CD4-positive, CD25-positive, alpha-beta regulatory T cell (primary cell): ENCODE measurements around the gene KCNE1. TPM values are rescaled to one million over a fixed set of nuclear protein-coding genes. Genes with fewer than 3 reads are reported as not detected.

Source experiments
- ATAC-seq, 2 donors: fragments of 150-1000 bp; cut with Tn5 transposase; one replicate each; pipeline ENCODE4 v1.10.0; 2021; ENCODE audit warnings: low read depth in 2 of 2, moderate number of reproducible peaks in 2 of 2, moderate library complexity in 1 of 2
- DNase-seq, 3 donors: peaks; one replicate each; pipeline versions ENCODE4 v3.0.0 to v3.0.0-alpha.2; 2012 to 2022; ENCODE audit warnings: mixed read lengths in 1 of 3
- H3K27ac ChIP-seq: one replicate; pipeline ENCODE4 v1.7.0; 2013; ENCODE audit warnings: mild to moderate bottlenecking, low read length; ENCODE audit not compliant: insufficient read depth, poor library complexity, severe bottlenecking
- H3K27me3 ChIP-seq: one replicate; pipeline ENCODE4 v1.7.0; 2013; ENCODE audit warnings: low read length; ENCODE audit not compliant: control insufficient read depth, insufficient read depth
- H3K36me3 ChIP-seq: one replicate; pipeline ENCODE4 v1.7.0; 2013; ENCODE audit warnings: mild to moderate bottlenecking, low read length, moderate library complexity; ENCODE audit not compliant: control insufficient read depth, insufficient read depth
- H3K4me1 ChIP-seq: 2 replicates; pipeline ENCODE4 v1.7.0; 2013; ENCODE audit warnings: mild to moderate bottlenecking, low read length; ENCODE audit not compliant: insufficient read depth, control insufficient read depth, poor library complexity, severe bottlenecking
- H3K4me3 ChIP-seq: one replicate; pipeline ENCODE4 v1.7.0; 2013; ENCODE audit warnings: low read depth, mild to moderate bottlenecking, low read length, moderate library complexity
- H3K9me3 ChIP-seq, 2 experiments: 1 replicate in 1 of 2; 2 replicates in 1 of 2; pipeline ENCODE4 v1.7.0; 2013; ENCODE audit warnings: low read length in 2 of 2, mild to moderate bottlenecking in 1 of 2, moderate library complexity in 1 of 2; ENCODE audit not compliant: control insufficient read depth in 2 of 2
- H3K27ac Mint-ChIP-seq, 3 donors: one replicate each; pipeline ENCODE4 v1.8.0; 2020 to 2022; ENCODE audit warnings: mild to moderate bottlenecking in 3 of 3, mixed read lengths in 3 of 3, moderate library complexity in 2 of 3
- H3K27me3 Mint-ChIP-seq: one replicate; pipeline ENCODE4 v1.8.0; 2022; ENCODE audit warnings: mild to moderate bottlenecking, mixed read lengths
- H3K36me3 Mint-ChIP-seq: one replicate; pipeline ENCODE4 v1.8.0; 2020; ENCODE audit warnings: mixed read lengths
- H3K4me1 Mint-ChIP-seq, 4 donors: one replicate each; pipeline ENCODE4 v1.8.0; 2020 to 2022; ENCODE audit warnings: mixed read lengths in 4 of 4, mild to moderate bottlenecking in 1 of 4
- H3K4me3 Mint-ChIP-seq, 4 donors: one replicate each; pipeline ENCODE4 v1.8.0; 2020 to 2022; ENCODE audit warnings: mild to moderate bottlenecking in 4 of 4, mixed read lengths in 4 of 4, moderate library complexity in 3 of 4
- H3K9me3 Mint-ChIP-seq, 7 donors: one replicate each; pipeline ENCODE4 v1.8.0; 2020 to 2022; ENCODE audit warnings: mixed read lengths in 7 of 7, mild to moderate bottlenecking in 3 of 7, moderate library complexity in 2 of 7
- polyA plus RNA-seq, 4 donors: library from polyadenylated mRNA; unstranded; fragments of 300-500 nt; fragmentation: Illumina TruSeq; gene quantifications; one replicate each; pipeline ENCODE4 v1.2.3, GENCODE V29; 2021
- total RNA-seq: library from RNA; stranded (reverse); gene quantifications from one replicate; pipeline ENCODE4 v1.2.3, GENCODE V29; 2022

The KCNE1 gene
- total and polyA plus RNA-seq, 5 donors from 2014 or later: 0.49 TPM; not detected in 4

- no peak overlapping the region for H3K4me3 Mint-ChIP-seq
- ATAC-seq: no peak
- no peak for DNase-seq
- no peaks in the 10 kb centered on the region for H3K27me3 Mint-ChIP-seq
- peaks cover 0 to 5% (median 0%) of the 10 kb centered on the region in 4 donors for H3K4me1 Mint-ChIP-seq
- no peaks in the 10 kb centered on the region for H3K27me3 ChIP-seq
- peaks cover 22% of the 10 kb centered on the region for H3K36me3 Mint-ChIP-seq
- no peaks in the 10 kb centered on the region for H3K36me3 ChIP-seq
- no peaks in the 10 kb centered on the region for H3K4me1 ChIP-seq
- H3K27ac ChIP-seq: no peak overlapping the region
- H3K27ac Mint-ChIP-seq: no peak overlapping the region
- no peak overlapping the region for H3K4me3 ChIP-seq
- H3K9me3 Mint-ChIP-seq: peaks cover 0 to 6% (median 2%) of the 10 kb centered on the region in 7 donors
- H3K9me3 ChIP-seq: peaks cover 0 to 3% of the 10 kb centered on the region in 2 experiments
These were observed 42.2 kb upstream of the KCNE1 start for GRCh38 chr21:34554227-34554626.

DNA sequence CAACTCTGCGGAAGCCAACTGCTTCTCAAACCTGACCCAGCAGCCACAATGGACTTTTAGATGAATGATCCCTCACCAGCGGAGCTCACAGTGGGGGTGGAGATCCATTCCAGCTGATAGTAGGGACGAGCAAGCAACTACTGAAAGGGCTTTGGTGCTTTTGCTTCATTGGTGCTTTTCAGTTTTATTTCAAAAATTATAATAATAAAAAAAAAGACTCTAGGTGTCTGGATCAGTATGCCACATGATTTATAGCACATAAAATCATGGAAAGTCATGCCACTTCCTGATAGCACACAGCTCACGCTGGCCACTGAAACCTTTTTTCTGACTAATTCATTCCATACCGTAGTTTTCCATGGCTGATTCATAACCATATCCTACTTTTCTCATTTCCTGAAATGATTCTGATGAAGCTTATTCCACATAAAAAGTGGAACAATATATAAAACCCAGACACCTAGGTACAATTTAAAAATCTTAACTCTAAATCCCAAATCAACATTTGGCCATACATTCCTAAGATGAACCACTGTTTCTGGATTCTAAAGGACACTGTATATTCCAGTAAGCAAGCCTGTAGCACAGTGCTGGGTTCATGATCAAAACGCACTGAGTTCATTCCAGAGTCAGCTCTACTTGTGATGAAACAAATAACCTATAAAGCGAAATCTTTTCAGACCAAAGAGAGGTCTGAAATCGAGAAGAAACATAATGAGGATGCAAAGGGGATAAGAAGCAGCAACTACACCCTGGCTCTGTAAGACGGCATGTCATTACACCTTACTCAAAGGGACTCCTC lies 41.3 kb upstream of the KCNE1 start:
- ATAC-seq (no peak), DNase-seq (no peak)
- Mint-ChIP-seq H3K9me3 (peaks cover 0 to 6% (median 2%) of the 10 kb centered on the region in 7 donors), H3K4me1 (peaks cover 0 to 5% (median 0%) of the 10 kb centered on the region in 4 donors), H3K4me3 (no peak overlapping the region), H3K27me3 (no peaks in the 10 kb centered on the region), H3K27ac (no peak overlapping the region), H3K36me3 (peaks cover 19% of the 10 kb centered on the region)
- H3K9me3 ChIP-seq: peaks cover 0 to 3% of the 10 kb centered on the region in 2 experiments
- H3K36me3 ChIP-seq: no peaks in the 10 kb centered on the region
- no peak overlapping the region for H3K27ac ChIP-seq
- H3K27me3 ChIP-seq: no peaks in the 10 kb centered on the region
- H3K4me1 ChIP-seq: no peaks in the 10 kb centered on the region
- no peak overlapping the region for H3K4me3 ChIP-seq

GRCh38 chr21:34552360-34553098 lies 40.5 kb upstream of the KCNE1 start:
- Mint-ChIP-seq H3K27me3 (no peaks in the 10 kb centered on the region), H3K27ac (no peak overlapping the region), H3K36me3 (peaks cover 19% of the 10 kb centered on the region), H3K4me3 (no peak overlapping the region), H3K9me3 (peaks cover 0 to 6% (median 2%) of the 10 kb centered on the region in 7 donors), H3K4me1 (peaks cover 0 to 5% (median 0%) of the 10 kb centered on the region in 4 donors)
- H3K4me1 ChIP-seq: no peaks in the 10 kb centered on the region
- ATAC-seq (no peak), DNase-seq (no peak)
- H3K27me3 ChIP-seq: no peaks in the 10 kb centered on the region
- H3K4me3 ChIP-seq: no peak overlapping the region
- H3K9me3 ChIP-seq: peaks cover 0 to 3% of the 10 kb centered on the region in 2 experiments
- H3K27ac ChIP-seq: no peak overlapping the region
- H3K36me3 ChIP-seq: no peaks in the 10 kb centered on the region

DNA sequence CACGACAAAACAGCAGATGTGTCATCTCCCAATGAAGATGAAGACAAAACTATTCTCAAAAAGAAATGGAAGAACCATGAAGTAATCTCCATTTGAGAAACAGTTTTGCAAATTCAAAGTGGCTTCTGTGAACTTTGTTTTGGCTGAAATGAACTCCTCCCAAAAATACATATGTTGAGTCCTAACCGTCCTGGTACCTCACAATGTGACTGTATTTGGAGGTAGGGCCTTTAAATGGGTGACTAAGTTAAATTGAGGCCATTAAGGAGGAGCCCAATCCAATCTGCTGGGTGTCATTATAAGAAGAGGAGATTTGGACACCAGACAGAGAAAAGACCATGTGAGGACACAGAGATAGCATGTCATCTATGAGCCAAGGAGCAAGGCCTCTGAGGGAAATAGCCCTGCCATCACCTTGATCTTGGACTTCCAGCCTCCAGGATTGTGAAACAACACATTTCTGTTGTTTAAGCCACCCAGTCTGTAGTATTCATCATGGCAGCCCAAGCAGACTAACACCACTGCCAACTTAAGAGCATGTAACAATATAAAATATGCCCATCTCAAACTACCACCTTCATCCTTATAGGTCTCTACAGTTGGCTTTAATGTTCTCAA lies 38.3 kb upstream of the KCNE1 start:
- no peak for DNase-seq
- no peak for ATAC-seq
- Histone ChIP-seq H3K36me3 (no peaks in the 10 kb centered on the region), H3K9me3 (peaks cover 0 to 3% of the 10 kb centered on the region in 2 experiments), H3K27me3 (no peaks in the 10 kb centered on the region), H3K27ac (no peak overlapping the region), H3K4me3 (no peak overlapping the region), H3K4me1 (no peaks in the 10 kb centered on the region)
- Mint-ChIP-seq H3K36me3 (peaks cover 16% of the 10 kb centered on the region), H3K4me3 (no peak overlapping the region), H3K27ac (no peak overlapping the region), H3K4me1 (peaks cover 0 to 5% (median 0%) of the 10 kb centered on the region in 4 donors), H3K27me3 (no peaks in the 10 kb centered on the region), H3K9me3 (peaks cover 0 to 6% (median 2%) of the 10 kb centered on the region in 7 donors)

- H3K4me1 Mint-ChIP-seq: peaks cover 0 to 5% (median 0%) of the 10 kb centered on the region in 4 donors
- Histone ChIP-seq H3K4me1 (no peaks in the 10 kb centered on the region), H3K9me3 (no peaks in the 10 kb centered on the region), H3K36me3 (no peaks in the 10 kb centered on the region), H3K4me3 (no peak overlapping the region), H3K27ac (no peak overlapping the region), H3K27me3 (no peaks in the 10 kb centered on the region)
- no peak overlapping the region for H3K27ac Mint-ChIP-seq
- ATAC-seq: no peak
- DNase-seq: no peak
- no peak overlapping the region for H3K4me3 Mint-ChIP-seq
- peaks cover 0 to 4% (median 0%) of the 10 kb centered on the region in 7 donors for H3K9me3 Mint-ChIP-seq
- peaks cover 12% of the 10 kb centered on the region for H3K36me3 Mint-ChIP-seq
- no peaks in the 10 kb centered on the region for H3K27me3 Mint-ChIP-seq
These were observed 36.9 kb upstream of the KCNE1 start for GRCh38 chr21:34548781-34549376.

DNA sequence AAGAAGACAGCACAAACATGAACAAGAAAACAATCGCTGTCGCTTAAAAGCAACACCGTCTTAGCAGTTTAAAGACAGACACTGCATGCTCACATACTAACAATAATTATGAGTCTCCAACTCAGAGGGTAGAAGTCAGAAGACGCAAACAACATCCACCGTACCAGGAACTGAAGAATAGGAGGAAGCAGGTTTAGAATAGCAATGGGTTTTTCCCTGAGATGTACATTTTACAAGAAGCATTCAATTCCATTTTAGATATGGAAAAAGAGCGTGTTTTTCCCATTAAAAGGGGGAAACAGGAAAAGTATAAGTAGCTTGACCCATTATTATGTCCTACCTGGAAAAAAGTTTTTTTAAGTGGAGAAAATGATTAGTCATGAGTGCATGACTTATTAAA lies 34.5 kb upstream of the KCNE1 start:
- Mint-ChIP-seq H3K27me3 (no peaks in the 10 kb centered on the region), H3K4me3 (no peak overlapping the region), H3K9me3 (peaks cover 0 to 3% (median 0%) of the 10 kb centered on the region in 7 donors), H3K36me3 (peaks cover 14% of the 10 kb centered on the region), H3K4me1 (no peaks in the 10 kb centered on the region), H3K27ac (no peak overlapping the region)
- no peak overlapping the region for H3K27ac ChIP-seq
- H3K9me3 ChIP-seq: no peaks in the 10 kb centered on the region
- no peak overlapping the region for H3K4me3 ChIP-seq
- DNase-seq (no peak), ATAC-seq (no peak)
- no peaks in the 10 kb centered on the region for H3K27me3 ChIP-seq
- no peaks in the 10 kb centered on the region for H3K36me3 ChIP-seq
- no peaks in the 10 kb centered on the region for H3K4me1 ChIP-seq

DNA sequence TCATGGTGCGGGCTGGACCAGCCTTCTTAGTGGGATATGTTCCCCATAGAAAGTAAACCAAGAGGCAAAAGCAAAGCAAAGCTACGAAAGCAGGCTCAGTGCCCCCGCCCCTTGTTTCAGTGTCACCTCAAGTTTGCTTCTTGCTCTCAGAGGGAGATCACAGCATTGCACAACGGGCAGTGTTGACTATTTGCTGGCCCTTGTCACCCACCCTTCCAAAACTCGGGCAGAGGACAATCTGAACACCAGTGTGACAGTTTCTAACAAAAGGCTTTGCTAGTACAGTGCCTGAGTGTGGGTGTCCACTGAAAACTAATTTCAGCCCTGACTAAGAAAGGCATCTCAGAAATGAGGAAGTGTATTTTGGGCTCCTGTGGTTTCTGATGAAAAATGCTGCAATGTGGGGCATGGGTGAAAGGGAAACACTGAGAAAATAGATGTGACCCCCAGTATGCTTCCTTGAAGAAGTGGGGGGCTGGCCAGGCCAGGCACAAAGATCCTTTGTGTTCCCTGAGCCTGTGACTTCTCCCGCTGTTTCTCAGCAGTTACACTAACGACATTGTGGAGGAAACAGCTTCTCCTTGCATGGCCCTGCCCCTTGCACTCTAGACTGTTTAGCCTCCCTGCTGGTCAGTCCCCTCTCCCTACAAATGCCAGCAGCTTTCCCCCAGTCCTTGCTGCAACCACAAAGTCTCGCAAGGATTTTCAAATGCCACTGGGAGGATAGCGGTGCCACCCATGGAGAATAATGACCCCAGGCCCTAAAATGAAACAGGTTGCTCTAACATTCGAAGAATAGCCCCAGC lies 33.3 kb upstream of the KCNE1 start:
- H3K27ac Mint-ChIP-seq: no peak overlapping the region
- H3K9me3 Mint-ChIP-seq: peaks cover 0 to 3% (median 0%) of the 10 kb centered on the region in 7 donors
- no peak overlapping the region for H3K4me3 ChIP-seq
- no peaks in the 10 kb centered on the region for H3K27me3 ChIP-seq
- peak in 1 of 2 donors; percentile 31 for ATAC-seq
- no peak overlapping the region for H3K27ac ChIP-seq
- H3K4me1 Mint-ChIP-seq: no peaks in the 10 kb centered on the region
- no peaks in the 10 kb centered on the region for H3K9me3 ChIP-seq
- no peaks in the 10 kb centered on the region for H3K4me1 ChIP-seq
- no peaks in the 10 kb centered on the region for H3K27me3 Mint-ChIP-seq
- peak overlapping the region in 1 of 4 donors; percentile 13 for H3K4me3 Mint-ChIP-seq
- H3K36me3 Mint-ChIP-seq: peaks cover 8% of the 10 kb centered on the region
- no peaks in the 10 kb centered on the region for H3K36me3 ChIP-seq
- no peak for DNase-seq
